Thymus (tissue), 11 donors: Measurements from ENCODE around the gene SINHCAF. TPM values are rescaled to one million over a fixed set of nuclear protein-coding genes. Genes with fewer than 3 reads are reported as not detected.
"Not testable (repeated sequence)": the region's sequence is repeated elsewhere in the genome, so short reads cannot be mapped to it uniquely, and the experiment has no call there.

ENCODE experiments used
- DNase-seq, 9 donors: peaks; one replicate each; pipeline ENCODE4 v3.0.0-alpha.2; 2013; ENCODE audit warnings: low spot score in 9 of 9, low read depth in 6 of 9, missing footprints in 1 of 9
- H3K27ac ChIP-seq, 2 donors: one replicate each; pipeline ENCODE4 v1.5.1; 2013; ENCODE audit warnings: control low read depth in 1 of 2, low read depth in 1 of 2, low read length in 1 of 2, mild to moderate bottlenecking in 1 of 2, moderate library complexity in 1 of 2
- H3K27me3 ChIP-seq, 2 donors: one replicate each; pipeline ENCODE4 v1.5.1; 2013; ENCODE audit warnings: low read length in 1 of 2; ENCODE audit not compliant: control insufficient read depth in 2 of 2, insufficient read depth in 1 of 2
- H3K36me3 ChIP-seq, 2 donors: one replicate each; pipeline ENCODE4 v1.5.1; 2013; ENCODE audit warnings: low read length in 1 of 2, mild to moderate bottlenecking in 1 of 2, moderate library complexity in 1 of 2; ENCODE audit not compliant: control insufficient read depth in 2 of 2, insufficient read depth in 2 of 2
- H3K4me1 ChIP-seq, 2 donors: one replicate each; pipeline ENCODE4 v1.5.1; 2013; ENCODE audit warnings: low read length in 2 of 2; ENCODE audit not compliant: control insufficient read depth in 2 of 2, insufficient read depth in 2 of 2
- H3K4me3 ChIP-seq, 2 donors: one replicate each; pipeline ENCODE4 v1.5.1; 2013; ENCODE audit warnings: low read length in 2 of 2, control low read depth in 1 of 2, mild to moderate bottlenecking in 1 of 2
- H3K9me3 ChIP-seq, 2 donors: one replicate each; pipeline ENCODE4 v1.5.1; 2013; ENCODE audit warnings: low read length in 1 of 2, mild to moderate bottlenecking in 1 of 2; ENCODE audit not compliant: control insufficient read depth in 2 of 2, insufficient read depth in 1 of 2
- WGBS: extraction: QIAGEN DNeasy Blood & Tissue Kit; methylation state at CpG from one replicate; pipeline ENCODE4 v1.1.7; 2013; 5-methylcytosine and 5-hydroxymethylcytosine counted together
- polyA plus RNA-seq: library from polyadenylated mRNA; stranded (reverse); fragments of 200-250 nt; gene quantifications from one replicate; pipeline ENCODE4 v1.2.3, GENCODE V29; 2013
- total RNA-seq: library from RNA; stranded (reverse); fragments of 120-200 nt; gene quantifications from one replicate; pipeline ENCODE4 v1.2.4, GENCODE V29; 2013
- donor health status: healthy.

Gene SINHCAF
- total and polyA plus RNA-seq, 2 donors, result 57.0 to 116 TPM

DNA sequence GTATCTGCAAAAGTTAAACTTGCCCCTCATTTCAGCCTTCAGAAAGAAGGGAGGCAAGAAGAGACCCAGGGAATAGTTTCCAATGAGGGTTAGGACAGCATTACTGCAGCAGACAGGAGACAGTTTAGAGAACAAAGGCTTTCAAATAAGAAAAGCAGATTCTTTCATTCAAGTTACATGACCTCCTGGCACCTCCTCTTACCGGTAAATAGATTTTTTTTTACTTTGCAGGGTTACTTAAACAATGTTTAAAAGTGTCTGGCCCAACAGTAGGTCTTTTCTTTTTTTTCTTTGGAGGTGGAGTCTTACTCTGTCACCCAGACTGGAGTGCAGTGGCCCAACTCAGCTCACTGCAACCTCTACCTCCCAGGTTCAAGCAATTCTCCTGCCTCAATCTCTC is 47.1 kb downstream of the SINHCAF start:
- WGBS, result 94% methylated on average over 1 of the region's 1 CpG
- Histone ChIP-seq H3K36me3 (peaks cover 6 to 31% of the 10 kb centered on the region in 2 donors), H3K4me1 (no peaks in the 10 kb centered on the region), H3K9me3 (no peaks in the 10 kb centered on the region), H3K4me3 (no peak overlapping the region), H3K27ac (no peak overlapping the region), H3K27me3 (no peaks in the 10 kb centered on the region)
- DNase-seq, result no peak

DNA sequence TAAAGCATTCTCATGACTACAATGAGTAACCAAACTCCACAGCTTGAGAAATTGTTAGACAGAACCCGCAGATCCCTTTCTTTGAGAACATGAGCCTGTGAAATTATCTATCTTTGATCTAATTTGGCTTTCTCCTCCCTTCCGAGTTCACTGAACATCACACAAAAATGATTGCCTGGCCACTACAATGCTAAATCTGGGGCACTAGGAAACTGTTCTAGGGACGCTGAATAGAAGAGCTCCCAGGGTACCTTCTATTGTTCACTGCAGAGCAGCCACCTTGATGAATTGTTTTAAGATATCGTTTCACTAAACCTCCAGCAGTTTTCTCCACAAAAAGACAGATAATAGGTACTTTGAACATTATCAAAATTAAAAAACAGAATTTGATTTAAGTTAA is 47.5 kb downstream of the SINHCAF start:
- H3K4me1 ChIP-seq, result no peaks in the 10 kb centered on the region
- no peaks in the 10 kb centered on the region for H3K27me3 ChIP-seq

DNA sequence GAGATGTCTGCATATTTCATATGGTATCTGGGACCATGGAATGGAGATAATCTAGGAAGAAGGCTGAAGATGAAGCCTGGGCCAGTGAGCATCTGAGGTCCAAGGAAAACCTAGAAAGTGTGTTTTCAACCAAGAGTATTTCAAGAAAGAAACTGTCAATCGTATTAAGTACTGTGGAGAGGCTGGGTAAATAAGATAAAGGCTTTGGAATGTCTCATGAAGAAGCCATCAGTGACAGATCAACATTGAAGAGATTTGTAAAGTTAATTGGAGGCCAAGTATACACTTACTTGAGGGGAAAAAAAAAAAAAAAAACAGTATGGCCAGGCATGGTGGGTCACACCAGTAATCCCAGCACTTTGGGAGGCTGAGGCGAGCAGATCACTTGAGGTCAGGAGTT is 48.9 kb downstream of the SINHCAF start:
- H3K36me3 ChIP-seq, result peaks cover 0 to 27% of the 10 kb centered on the region in 2 donors
- 97% methylated on average over 2 of the region's 2 CpGs for WGBS
- no peaks in the 10 kb centered on the region for H3K4me1 ChIP-seq
- no peak overlapping the region for H3K27ac ChIP-seq
- no peaks in the 10 kb centered on the region for H3K9me3 ChIP-seq
- no peak overlapping the region for H3K4me3 ChIP-seq
- no peak for DNase-seq
- H3K27me3 ChIP-seq, result no peaks in the 10 kb centered on the region

More for the DNA sequence above, 47.5 kb downstream of the SINHCAF start:
- H3K9me3 ChIP-seq, result no peaks in the 10 kb centered on the region
- peaks cover 6 to 29% of the 10 kb centered on the region in 2 donors for H3K36me3 ChIP-seq
- no peak for DNase-seq
- no peak overlapping the region for H3K4me3 ChIP-seq
- H3K27ac ChIP-seq, result no peak overlapping the region
- 95% methylated on average over 4 of the region's 4 CpGs for WGBS

DNA sequence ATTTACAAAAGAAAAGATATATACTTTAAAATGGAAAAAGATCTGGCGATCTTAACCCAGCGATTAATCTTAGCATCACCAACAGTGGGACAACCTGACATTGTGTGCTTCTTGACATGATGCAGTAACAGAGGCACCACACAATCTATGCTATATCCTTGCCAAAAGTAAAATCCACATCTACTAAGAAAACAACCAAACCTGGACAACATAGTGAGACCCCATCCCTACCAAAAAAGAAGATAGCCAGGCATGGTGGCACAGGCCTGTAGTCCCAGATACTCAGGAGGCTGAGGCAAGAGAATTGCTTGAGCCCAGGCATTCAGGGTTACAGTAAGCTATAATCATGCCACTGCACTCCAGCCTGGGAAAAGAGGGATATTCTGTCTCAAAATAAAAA is 50.5 kb downstream of the SINHCAF start:
- Histone ChIP-seq H3K4me3 (no peak overlapping the region), H3K9me3 (no peaks in the 10 kb centered on the region), H3K27me3 (no peaks in the 10 kb centered on the region), H3K27ac (no peak overlapping the region), H3K36me3 (peaks cover 0 to 27% of the 10 kb centered on the region in 2 donors), H3K4me1 (no peaks in the 10 kb centered on the region)
- no peak for DNase-seq
- WGBS, result 98% methylated on average over 2 of the region's 2 CpGs

DNA sequence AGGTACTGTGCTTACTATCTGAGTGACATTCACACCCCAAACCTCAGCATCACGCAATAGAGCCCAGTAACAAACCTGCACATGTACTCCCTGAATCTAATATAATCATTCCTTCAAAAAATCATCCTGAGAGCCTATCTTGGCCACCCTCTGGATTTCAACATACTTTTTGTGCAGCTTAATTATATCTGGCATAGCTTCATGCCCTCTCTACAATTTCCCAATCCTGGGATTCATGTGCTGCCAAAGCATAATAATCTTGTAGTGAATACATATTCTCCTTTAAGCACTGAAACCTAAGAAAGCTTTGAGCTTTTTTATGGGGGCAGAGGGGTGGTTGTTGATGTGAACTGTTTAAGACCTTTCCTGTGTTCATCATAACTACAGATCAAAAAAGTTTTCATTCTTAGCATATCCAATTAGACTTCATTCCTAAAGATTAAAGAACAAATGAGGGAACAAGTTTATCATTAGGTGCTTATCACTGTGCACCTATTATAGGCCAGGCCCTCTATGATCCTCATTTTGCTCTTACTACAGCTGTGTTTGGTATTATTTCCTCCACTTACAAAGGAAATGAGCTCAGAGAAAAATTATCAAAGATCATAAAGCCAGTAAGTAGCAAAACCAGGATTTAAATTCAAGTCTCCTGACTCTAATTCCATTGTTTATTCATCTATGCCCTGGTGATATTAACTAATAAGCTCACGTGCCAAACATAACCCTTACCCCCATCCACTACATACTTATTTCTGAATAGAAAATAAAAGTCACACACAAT is 51.2 kb downstream of the SINHCAF start:
- H3K27ac ChIP-seq, result no peak overlapping the region

DNA sequence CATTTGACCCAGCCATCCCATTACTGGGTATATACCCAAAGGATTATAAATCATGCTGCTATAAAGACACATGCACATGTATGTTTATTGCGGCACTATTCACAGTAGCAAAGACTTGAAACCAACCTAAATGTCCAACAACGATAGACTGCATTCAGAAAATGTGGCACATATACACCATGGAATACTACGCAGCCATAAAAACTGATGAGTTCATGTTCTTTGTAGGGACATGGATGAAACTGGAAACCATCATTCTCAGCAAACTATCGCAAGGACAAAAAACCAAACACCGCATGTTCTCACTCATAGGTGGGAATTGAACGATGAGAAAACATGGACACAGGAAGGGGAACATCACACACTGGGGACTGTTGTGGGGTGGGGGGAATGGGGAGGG is 52.2 kb downstream of the SINHCAF start:
- not testable (repeated sequence) for H3K4me3 ChIP-seq, H3K27ac ChIP-seq, H3K9me3 ChIP-seq, H3K4me1 ChIP-seq, DNase-seq, H3K27me3 ChIP-seq
- WGBS, result 97% methylated on average over 6 of the region's 6 CpGs
- peaks cover 0 to 15% of the 10 kb centered on the region in 2 donors for H3K36me3 ChIP-seq

More for the DNA sequence above, 51.2 kb downstream of the SINHCAF start:
- DNase-seq, result no peak
- Histone ChIP-seq H3K4me1 (no peaks in the 10 kb centered on the region), H3K4me3 (no peak overlapping the region), H3K27me3 (no peaks in the 10 kb centered on the region), H3K9me3 (no peaks in the 10 kb centered on the region), H3K36me3 (peaks cover 0 to 23% of the 10 kb centered on the region in 2 donors)
- WGBS, result 97% methylated on average over 2 of the region's 2 CpGs

DNA sequence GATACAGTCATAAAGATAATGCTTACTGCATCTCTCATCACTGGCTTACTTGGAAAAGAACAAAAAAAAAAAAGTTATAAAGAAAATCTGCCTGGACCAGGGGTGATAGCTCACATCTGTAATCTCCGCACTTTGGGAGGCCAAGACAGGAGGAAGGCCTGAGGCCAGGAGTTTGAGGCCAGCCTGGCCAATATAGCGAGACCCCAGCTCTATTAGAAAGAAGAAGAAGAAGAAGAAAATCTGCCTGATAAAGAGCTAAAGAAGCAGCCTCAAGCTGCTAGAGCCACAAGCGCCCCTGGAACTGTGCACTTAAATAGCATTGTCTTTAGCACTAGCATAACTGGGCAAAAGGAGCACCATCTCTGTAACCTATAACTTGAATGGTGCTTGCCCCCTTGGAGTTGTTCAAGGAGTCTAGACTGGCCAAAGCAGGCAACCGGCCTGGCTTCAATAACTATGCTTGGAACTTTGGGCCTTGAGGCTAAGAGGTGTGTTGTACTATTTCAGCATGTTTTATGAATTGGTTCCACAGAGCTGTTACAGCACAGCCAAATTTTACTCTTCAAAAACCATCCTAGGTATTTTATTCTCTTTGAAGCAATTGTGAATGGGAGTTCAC is 53.2 kb downstream of the SINHCAF start:
- Histone ChIP-seq H3K4me1 (no peaks in the 10 kb centered on the region), H3K36me3 (peaks cover 0 to 10% of the 10 kb centered on the region in 2 donors), H3K27ac (no peak overlapping the region), H3K27me3 (no peaks in the 10 kb centered on the region), H3K9me3 (no peaks in the 10 kb centered on the region), H3K4me3 (no peak overlapping the region)
- no peak for DNase-seq
- WGBS, result 97% methylated on average over 4 of the region's 4 CpGs

DNA sequence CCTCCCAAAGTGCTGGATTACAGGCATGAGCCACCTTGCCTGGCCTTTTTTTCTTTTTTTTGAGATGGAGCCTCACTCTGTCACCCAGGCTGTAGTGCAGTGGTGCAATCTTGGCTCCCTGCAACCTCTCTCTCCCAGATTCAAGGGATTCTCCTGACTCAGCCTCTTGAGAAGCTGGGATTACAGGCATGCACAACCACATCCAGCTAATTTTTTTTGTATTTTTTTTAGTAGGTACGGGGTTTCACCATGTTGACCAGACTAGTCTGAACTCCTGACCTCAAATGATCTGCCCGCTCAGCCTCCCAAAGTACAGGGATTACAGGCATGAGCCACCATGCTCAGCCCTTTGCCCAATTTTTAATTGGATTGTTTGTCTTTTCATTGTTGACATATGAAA is 58.0 kb downstream of the SINHCAF start:
- Histone ChIP-seq H3K4me1 (no peaks in the 10 kb centered on the region), H3K27me3 (no peaks in the 10 kb centered on the region), H3K4me3 (no peak overlapping the region), H3K9me3 (no peaks in the 10 kb centered on the region), H3K27ac (no peak overlapping the region), H3K36me3 (no peaks in the 10 kb centered on the region)
- WGBS, result 98% methylated on average over 2 of the region's 2 CpGs
- DNase-seq, result no peak

DNA sequence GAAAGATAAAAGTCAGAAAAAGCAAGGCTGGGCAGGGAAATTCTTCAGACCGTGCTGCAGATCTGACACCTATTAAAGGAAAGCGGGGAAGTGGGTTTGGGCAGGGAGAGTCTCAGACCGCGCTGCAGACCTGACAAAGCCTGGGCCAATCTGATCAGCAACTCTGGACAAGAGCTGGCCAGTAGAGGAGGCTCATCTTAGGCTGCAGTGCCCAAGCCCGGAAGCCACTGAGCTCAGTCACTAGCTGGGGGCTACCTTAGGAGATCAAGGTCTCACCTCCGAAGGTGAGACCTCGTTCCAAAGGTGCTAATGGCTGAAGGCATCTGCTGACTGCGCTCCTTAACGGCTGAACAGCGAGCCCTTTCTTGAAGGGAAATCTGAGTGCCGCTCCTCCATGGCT is 60.2 kb downstream of the SINHCAF start:
- Histone ChIP-seq H3K27ac (no peak overlapping the region), H3K27me3 (no peaks in the 10 kb centered on the region), H3K4me1 (no peaks in the 10 kb centered on the region), H3K4me3 (no peak overlapping the region), H3K36me3 (no peaks in the 10 kb centered on the region), H3K9me3 (no peaks in the 10 kb centered on the region)
- no peak for DNase-seq
- 93% methylated on average over 11 of the region's 11 CpGs for WGBS
